Neural cell (in vitro differentiated cells): Measurements from ENCODE around the gene RSAD1. TPM values are rescaled to one million over a fixed set of nuclear protein-coding genes. Genes with fewer than 3 reads are reported as not detected.
"Not testable (repeated sequence)": the region's sequence is repeated elsewhere in the genome, so short reads cannot be mapped to it uniquely, and the experiment has no call there.

ENCODE experiments used
- H2AFZ ChIP-seq: fragments of 200-600, 300-800 bp; sonication (generic), shearing (Covaris generic); 2 replicates; pipeline ENCODE4 v1.6.0; 2014; ENCODE audit warnings: low read depth, mild to moderate bottlenecking, antibody characterized with exemption, low read length, moderate library complexity
- H3F3A ChIP-seq: fragments of 200-600 bp; shearing (Covaris generic); 2 replicates; pipeline ENCODE4 v1.6.1; 2016; ENCODE audit warnings: mild to moderate bottlenecking, moderate library complexity, mixed read lengths, antibody characterized with exemption, low read length; ENCODE audit not compliant: insufficient read depth, poor library complexity, severe bottlenecking
- H3K27ac ChIP-seq: fragments of 200-600, 300-800 bp; sonication (generic), shearing (Covaris generic); 2 replicates; pipeline ENCODE4 v1.5.1; 2014; ENCODE audit warnings: mild to moderate bottlenecking, low read length, moderate library complexity
- H3K27me3 ChIP-seq: fragments of 300-800, 200-600 bp; sonication (generic), shearing (Covaris generic); 2 replicates; pipeline ENCODE4 v1.6.0; 2014; ENCODE audit warnings: mild to moderate bottlenecking, low read depth, low read length, moderate library complexity; ENCODE audit not compliant: insufficient read depth
- H3K36me3 ChIP-seq: fragments of 300-800, 200-600 bp; sonication (generic), shearing (Covaris generic); 2 replicates; pipeline ENCODE4 v1.5.1; 2014; ENCODE audit warnings: mild to moderate bottlenecking, antibody characterized with exemption, low read length, moderate library complexity; ENCODE audit not compliant: insufficient read depth
- H3K4me2 ChIP-seq: fragments of 300-800, 200-600 bp; sonication (generic), shearing (Covaris generic); 2 replicates; pipeline ENCODE4 v1.6.0; 2014; ENCODE audit warnings: mild to moderate bottlenecking, low read length
- H3K4me3 ChIP-seq: fragments of 300-800, 200-600 bp; sonication (generic), shearing (Covaris generic); 2 replicates; pipeline ENCODE4 v1.5.1; 2014; ENCODE audit warnings: mild to moderate bottlenecking, low read length, moderate library complexity
- H3K79me2 ChIP-seq: fragments of 200-600 bp; shearing (Covaris generic); replicated peaks from 2 replicates; pipeline ENCODE4 v1.6.0; 2014; ENCODE audit warnings: mild to moderate bottlenecking, low read length, moderate library complexity; ENCODE audit not compliant: insufficient read depth
- H3K9ac ChIP-seq: fragments of 300-800, 200-600 bp; sonication (generic), shearing (Covaris generic); 2 replicates; pipeline ENCODE4 v1.6.1; 2016; ENCODE audit warnings: mild to moderate bottlenecking, low read length, mixed read lengths
- H3K9me2 ChIP-seq: fragments of 200-600 bp; shearing (Covaris generic); 2 replicates; pipeline ENCODE4 v1.6.1; 2016; ENCODE audit warnings: mild to moderate bottlenecking, low read length, mixed read lengths; ENCODE audit not compliant: insufficient read depth
- H3K9me3 ChIP-seq: fragments of 200-600, 300-800 bp; sonication (generic), shearing (Covaris generic); 2 replicates; pipeline ENCODE4 v1.6.1; 2016; ENCODE audit warnings: mild to moderate bottlenecking, mixed run types, low read length, moderate library complexity, mixed read lengths
- H4K20me1 ChIP-seq: fragments of 200-600 bp; shearing (Covaris generic); 2 replicates; pipeline ENCODE4 v1.6.1; 2016; ENCODE audit warnings: mild to moderate bottlenecking, mixed run types; ENCODE audit not compliant: insufficient read depth
- EZH2 ChIP-seq: fragments of 200-600, 300-800 bp; shearing (Covaris generic), sonication (generic); IDR thresholded peaks from 2 replicates; pipeline ENCODE4 v1.6.1; 2014; ENCODE audit warnings: antibody characterized with exemption, low read length, borderline replicate concordance, mild to moderate bottlenecking; ENCODE audit not compliant: insufficient read depth, poor library complexity, severe bottlenecking
- MXI1 ChIP-seq: fragments of 450-650 bp; conservative IDR thresholded peaks from 2 replicates; pipeline ENCODE4 v1.6.1; 2014; ENCODE audit warnings: antibody characterized with exemption, mild to moderate bottlenecking; ENCODE audit not compliant: poor library complexity, severe bottlenecking
- RAD21 ChIP-seq: fragments of 450-650 bp; conservative IDR thresholded peaks from 2 replicates; pipeline ENCODE4 v1.6.1; 2014; ENCODE audit warnings: antibody characterized with exemption, mild to moderate bottlenecking, moderate library complexity
- REST ChIP-seq: IDR thresholded peaks from 2 replicates; pipeline ENCODE4 v1.6.1; 2012; ENCODE audit warnings: borderline replicate concordance
- SMC3 ChIP-seq: fragments of 450-650 bp; conservative IDR thresholded peaks from 2 replicates; pipeline ENCODE4 v1.6.1; 2014; ENCODE audit warnings: antibody characterized with exemption, mild to moderate bottlenecking, moderate library complexity; ENCODE audit not compliant: poor library complexity
- TAF1 ChIP-seq: IDR thresholded peaks from 2 replicates; pipeline ENCODE4 v1.6.1; 2012; ENCODE audit warnings: low read depth
- polyA plus RNA-seq: library from polyadenylated mRNA; depleted of rRNA; stranded (reverse); fragments of >200 nt; gene quantifications from 2 replicates; pipeline ENCODE4 v1.2.3, GENCODE V29; 2014

RSAD1 gene
- polyA plus RNA-seq, 1 donor from 2014 or later, result 61.9 TPM

- Histone ChIP-seq H3K4me3 (no peak overlapping the region), H4K20me1 (no peaks in the 10 kb centered on the region), H3K9ac (no peak overlapping the region), H3F3A (no peaks in the 10 kb centered on the region), H3K27ac (no peak overlapping the region), H3K4me2 (no peak overlapping the region), H3K9me3 (no peaks in the 10 kb centered on the region), H3K9me2 (no peaks in the 10 kb centered on the region), H3K79me2 (no peaks in the 10 kb centered on the region), H3K36me3 (no peaks in the 10 kb centered on the region), H2AFZ (no peak overlapping the region), H3K27me3 (peaks cover 11% of the 10 kb centered on the region)
- no peak for TF ChIP-seq TAF1
Observed at GRCh38 chr17:50473901-50474300, 4.8 kb upstream of the RSAD1 start.

GRCh38 chr17:50474523-50474922, 4.1 kb upstream of the RSAD1 start:
- Histone ChIP-seq H3K36me3 (no peaks in the 10 kb centered on the region), H3F3A (no peaks in the 10 kb centered on the region), H3K9ac (no peak overlapping the region), H3K79me2 (no peaks in the 10 kb centered on the region), H3K9me3 (no peaks in the 10 kb centered on the region), H3K27ac (no peak overlapping the region), H3K9me2 (no peaks in the 10 kb centered on the region), H4K20me1 (no peaks in the 10 kb centered on the region), H3K4me3 (no peak overlapping the region), H3K27me3 (peaks cover 5% of the 10 kb centered on the region), H3K4me2 (no peak overlapping the region), H2AFZ (no peak overlapping the region)
- TF ChIP-seq MXI1, result no peak
- TF ChIP-seq REST, result no peak
- no peak for TF ChIP-seq EZH2

GRCh38 chr17:50475362-50475761, 3.3 kb upstream of the RSAD1 start:
- no peak overlapping the region for H3K4me3 ChIP-seq
- H4K20me1 ChIP-seq, result no peaks in the 10 kb centered on the region
- no peaks in the 10 kb centered on the region for H3K9me3 ChIP-seq
- TF ChIP-seq REST (no peak), EZH2 (no peak), RAD21 (no peak), TAF1 (no peak), SMC3 (no peak)
- H3K4me2 ChIP-seq, result no peak overlapping the region
- no peaks in the 10 kb centered on the region for H3K27me3 ChIP-seq
- H2AFZ ChIP-seq, result no peak overlapping the region
- H3K79me2 ChIP-seq, result no peaks in the 10 kb centered on the region
- H3K27ac ChIP-seq, result no peak overlapping the region
- no peak overlapping the region for H3K9ac ChIP-seq
- no peaks in the 10 kb centered on the region for H3K36me3 ChIP-seq
- H3K9me2 ChIP-seq, result no peaks in the 10 kb centered on the region
- H3F3A ChIP-seq, result no peaks in the 10 kb centered on the region

GRCh38 chr17:50475775-50476544, 2.7 kb upstream of the RSAD1 start:
- H3K9me2 ChIP-seq, H3K27ac ChIP-seq, H2AFZ ChIP-seq, H3K4me2 ChIP-seq, H3K36me3 ChIP-seq, H4K20me1 ChIP-seq, H3K27me3 ChIP-seq, H3F3A ChIP-seq, H3K79me2 ChIP-seq, H3K4me3 ChIP-seq, H3K9me3 ChIP-seq, H3K9ac ChIP-seq: not testable (repeated sequence)
